Mesothelial cell of epicardium (in vitro differentiated cells): ENCODE data around the gene IGF2BP3. TPM values are rescaled to one million over a fixed set of nuclear protein-coding genes. Genes with fewer than 3 reads are reported as not detected.
"Not testable (repeated sequence)": the region's sequence is repeated elsewhere in the genome, so short reads cannot be mapped to it uniquely, and the experiment has no call there.

Source experiments
- DNase-seq, 2 experiments: peaks; one replicate each; pipeline ENCODE4 v3.0.0; 2021; ENCODE audit warnings: low spot score in 2 of 2; ENCODE audit not compliant: unreplicated experiment in 2 of 2
- H3K27ac Mint-ChIP-seq: 2 replicates; pipeline ENCODE4 v1.8.0; 2021; ENCODE audit warnings: mixed read lengths
- H3K27me3 Mint-ChIP-seq: 2 replicates; pipeline ENCODE4 v1.8.0; 2021; ENCODE audit warnings: low read depth, mixed read lengths
- H3K36me3 Mint-ChIP-seq: 2 replicates; pipeline ENCODE4 v1.8.0; 2021; ENCODE audit warnings: mixed read lengths
- H3K4me1 Mint-ChIP-seq: 2 replicates; pipeline ENCODE4 v1.8.0; 2021; ENCODE audit warnings: mixed read lengths
- H3K4me3 Mint-ChIP-seq: 2 replicates; pipeline ENCODE4 v1.8.0; 2021; ENCODE audit warnings: mild to moderate bottlenecking, moderate library complexity, mixed read lengths
- H3K9me3 Mint-ChIP-seq: 2 replicates; pipeline ENCODE4 v1.8.0; 2021; ENCODE audit warnings: mixed read lengths
- total RNA-seq: library from RNA; stranded (reverse); gene quantifications from 3 replicates; pipeline ENCODE4 v1.2.1, GENCODE V29; 2021
- TF ChIP-seq, protein P1 (sequence below): fragments of 200-600 bp; sonication (generic); IDR thresholded peaks from one replicate; pipeline ENCODE4 v1.5.0; 2021; ENCODE audit warnings: antibody characterized with exemption; ENCODE audit not compliant: unreplicated experiment

IGF2BP3 gene
- total RNA-seq, 1 donor from 2014 or later, result 91.3 TPM

DNA sequence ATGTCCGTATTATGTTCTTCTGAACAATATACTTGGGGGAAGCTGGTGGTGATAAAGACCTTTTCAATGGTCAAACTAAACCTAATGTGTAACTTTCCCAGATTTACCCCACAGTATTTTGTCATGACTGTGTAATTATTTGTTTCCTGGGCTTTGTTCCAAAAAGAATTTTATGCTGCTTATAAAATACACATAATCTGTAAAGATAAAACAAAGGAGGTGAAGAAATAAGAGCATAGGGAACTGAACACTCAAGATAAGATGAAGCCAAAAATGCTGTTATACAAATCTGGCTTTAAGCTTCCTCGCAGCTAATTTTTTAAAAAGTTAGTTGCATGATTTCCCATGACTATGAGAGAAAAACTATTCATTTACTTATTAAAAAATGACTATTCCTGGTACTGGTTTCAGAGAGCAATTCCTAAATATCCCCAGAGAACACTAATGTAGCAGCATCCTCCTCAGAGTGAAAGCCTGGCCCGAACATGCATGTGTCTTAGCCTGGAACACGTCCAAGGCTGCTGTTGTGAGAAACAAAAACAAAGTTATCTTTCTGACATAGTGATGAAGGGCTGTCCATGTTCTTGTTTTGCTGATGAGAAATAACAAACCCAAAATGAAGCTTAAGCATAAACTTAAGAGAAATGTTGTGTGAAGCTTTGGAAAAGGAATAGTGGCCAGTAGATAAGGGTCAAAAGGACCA lies 137.2 kb downstream of the IGF2BP3 start:
- Mint-ChIP-seq H3K4me1 (peaks cover 39% of the 10 kb centered on the region), H3K4me3 (no peak overlapping the region), H3K36me3 (peaks cover 40% of the 10 kb centered on the region), H3K27me3 (no peaks in the 10 kb centered on the region), H3K27ac (peak overlapping the region; percentile 77), H3K9me3 (peaks cover 8% of the 10 kb centered on the region)
- DNase-seq, result no peak
- TF ChIP-seq, protein P1, sequence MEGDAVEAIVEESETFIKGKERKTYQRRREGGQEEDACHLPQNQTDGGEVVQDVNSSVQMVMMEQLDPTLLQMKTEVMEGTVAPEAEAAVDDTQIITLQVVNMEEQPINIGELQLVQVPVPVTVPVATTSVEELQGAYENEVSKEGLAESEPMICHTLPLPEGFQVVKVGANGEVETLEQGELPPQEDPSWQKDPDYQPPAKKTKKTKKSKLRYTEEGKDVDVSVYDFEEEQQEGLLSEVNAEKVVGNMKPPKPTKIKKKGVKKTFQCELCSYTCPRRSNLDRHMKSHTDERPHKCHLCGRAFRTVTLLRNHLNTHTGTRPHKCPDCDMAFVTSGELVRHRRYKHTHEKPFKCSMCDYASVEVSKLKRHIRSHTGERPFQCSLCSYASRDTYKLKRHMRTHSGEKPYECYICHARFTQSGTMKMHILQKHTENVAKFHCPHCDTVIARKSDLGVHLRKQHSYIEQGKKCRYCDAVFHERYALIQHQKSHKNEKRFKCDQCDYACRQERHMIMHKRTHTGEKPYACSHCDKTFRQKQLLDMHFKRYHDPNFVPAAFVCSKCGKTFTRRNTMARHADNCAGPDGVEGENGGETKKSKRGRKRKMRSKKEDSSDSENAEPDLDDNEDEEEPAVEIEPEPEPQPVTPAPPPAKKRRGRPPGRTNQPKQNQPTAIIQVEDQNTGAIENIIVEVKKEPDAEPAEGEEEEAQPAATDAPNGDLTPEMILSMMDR, result no peak

- H3K27ac Mint-ChIP-seq, result peak overlapping the region; percentile 63
- TF ChIP-seq, protein P1, result no peak
- no peaks in the 10 kb centered on the region for H3K27me3 Mint-ChIP-seq
- no peak for DNase-seq
- H3K4me1 Mint-ChIP-seq, result peaks cover 39% of the 10 kb centered on the region
- H3K4me3 Mint-ChIP-seq, result no peak overlapping the region
- H3K9me3 Mint-ChIP-seq, result no peaks in the 10 kb centered on the region
- peaks cover 39% of the 10 kb centered on the region for H3K36me3 Mint-ChIP-seq
Measured at GRCh38 chr7:23332193-23332592, 138.1 kb downstream of the IGF2BP3 start.

DNA sequence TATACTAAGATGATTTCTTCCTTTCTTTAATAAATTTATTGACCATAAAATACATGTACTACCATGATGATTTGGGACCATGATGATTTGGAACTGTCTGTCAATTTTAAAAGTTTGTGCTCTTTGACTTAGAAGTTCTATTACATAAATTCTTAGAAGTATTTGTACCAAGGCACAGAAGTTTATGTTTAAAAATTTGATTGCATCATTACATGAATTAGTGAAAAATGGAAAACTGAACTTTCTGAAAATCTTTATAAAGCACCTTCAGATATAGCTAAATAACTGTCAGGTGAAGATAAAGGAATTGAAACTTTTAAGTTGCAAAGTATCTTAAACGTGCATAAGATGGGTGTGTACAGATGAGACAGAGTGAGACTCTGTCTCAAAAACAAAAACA lies 139.2 kb downstream of the IGF2BP3 start:
- Mint-ChIP-seq H3K9me3 (no peaks in the 10 kb centered on the region), H3K4me1 (peaks cover 39% of the 10 kb centered on the region), H3K4me3 (no peak overlapping the region), H3K36me3 (peaks cover 40% of the 10 kb centered on the region), H3K27ac (no peak overlapping the region), H3K27me3 (no peaks in the 10 kb centered on the region)
- TF ChIP-seq, protein P1, result no peak
- DNase-seq, result no peak

DNA sequence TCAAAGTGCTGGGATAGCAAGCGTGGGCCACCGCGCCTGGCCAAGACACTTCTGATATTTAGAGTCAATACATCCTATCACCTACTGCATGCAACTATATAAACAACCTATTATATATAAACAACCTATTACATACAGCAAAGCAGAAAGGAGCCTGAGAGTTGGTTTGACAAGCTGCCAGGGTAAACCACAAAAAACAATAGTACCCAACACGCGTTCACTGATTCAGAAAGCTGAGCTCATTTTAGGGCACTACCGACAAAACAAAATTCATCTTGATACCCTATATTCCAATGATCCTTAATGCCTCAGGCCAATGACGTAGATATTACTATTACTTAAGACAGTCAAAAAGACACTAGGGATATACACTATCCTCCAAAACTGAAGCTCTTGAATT lies 154.9 kb downstream of the IGF2BP3 start:
- no peaks in the 10 kb centered on the region for H3K9me3 Mint-ChIP-seq
- H3K4me1 Mint-ChIP-seq, result no peaks in the 10 kb centered on the region
- TF ChIP-seq, protein P1, result no peak
- H3K27me3 Mint-ChIP-seq, result no peaks in the 10 kb centered on the region
- DNase-seq, result no peak
- no peak overlapping the region for H3K27ac Mint-ChIP-seq
- no peak overlapping the region for H3K4me3 Mint-ChIP-seq
- H3K36me3 Mint-ChIP-seq, result peaks cover 50% of the 10 kb centered on the region

- not testable (repeated sequence) for H3K9me3 Mint-ChIP-seq, H3K4me1 Mint-ChIP-seq, H3K27ac Mint-ChIP-seq, H3K4me3 Mint-ChIP-seq, DNase-seq, H3K27me3 Mint-ChIP-seq
- H3K36me3 Mint-ChIP-seq, result peaks cover 36% of the 10 kb centered on the region
Measured at GRCh38 chr7:23312141-23312540, 158.2 kb downstream of the IGF2BP3 start.

- no peaks in the 10 kb centered on the region for H3K4me1 Mint-ChIP-seq
- TF ChIP-seq, protein P1, result no peak
- H3K27me3 Mint-ChIP-seq, result no peaks in the 10 kb centered on the region
- peaks cover 55% of the 10 kb centered on the region for H3K36me3 Mint-ChIP-seq
- H3K9me3 Mint-ChIP-seq, result peaks cover 4% of the 10 kb centered on the region
- H3K27ac Mint-ChIP-seq, result no peak overlapping the region
- H3K4me3 Mint-ChIP-seq, result no peak overlapping the region
- DNase-seq, result no peak
Measured at GRCh38 chr7:23308754-23309153, 161.5 kb downstream of the IGF2BP3 start.
